GM21381 (cell line): ENCODE data around the gene AHRR.
"Not testable (repeated sequence)": the region's sequence is repeated elsewhere in the genome, so short reads cannot be mapped to it uniquely, and the experiment has no call there.

ENCODE experiments used
- ATAC-seq: cut with Tn5 transposase; IDR thresholded peaks from one replicate; pipeline ENCODE4 v1.9.1; 2021; ENCODE audit warnings: mild to moderate bottlenecking, moderate library complexity; ENCODE audit not compliant: unreplicated experiment

The AHRR gene

DNA sequence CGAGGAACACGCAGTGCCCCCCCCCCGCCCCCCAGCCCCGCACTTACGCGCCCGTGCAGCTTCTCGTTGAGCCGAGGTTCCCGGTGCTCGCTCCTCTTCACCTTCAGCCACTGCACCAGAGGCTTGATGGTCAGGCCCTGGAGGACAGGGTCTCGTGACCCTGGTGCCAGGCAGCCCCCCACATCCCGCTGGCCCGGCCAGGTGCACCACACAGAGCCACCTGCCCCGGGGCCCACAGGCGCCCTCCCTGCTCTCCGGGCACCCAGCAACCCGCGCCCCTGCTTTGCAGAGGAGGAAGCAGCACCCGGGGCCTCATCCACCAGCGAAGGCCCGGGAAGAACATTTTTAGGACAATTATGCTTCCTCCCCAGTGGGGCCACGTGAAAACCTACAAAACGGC lies 160.5 kb downstream of the AHRR start:
- ATAC-seq: no peak

DNA sequence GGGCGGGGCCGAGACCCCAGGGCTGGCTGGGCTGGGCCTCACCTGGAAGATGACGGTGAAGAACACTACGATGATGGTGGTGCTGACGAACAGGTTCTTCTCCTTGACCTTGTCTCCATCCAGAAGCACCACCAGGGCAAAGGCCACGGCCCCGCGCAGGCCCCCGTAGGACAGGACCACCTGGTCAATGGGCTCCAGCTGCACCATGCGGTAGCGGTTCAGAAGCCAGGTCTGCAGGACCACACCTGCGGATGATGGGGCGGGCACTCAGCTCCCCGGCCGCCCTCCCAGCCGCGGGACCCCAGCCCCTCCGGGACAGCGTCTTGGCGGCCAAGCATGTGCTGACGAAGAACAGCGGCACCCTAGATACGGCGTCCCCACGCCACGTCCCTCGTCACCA lies 161.0 kb downstream of the AHRR start:
- no peak for ATAC-seq

DNA sequence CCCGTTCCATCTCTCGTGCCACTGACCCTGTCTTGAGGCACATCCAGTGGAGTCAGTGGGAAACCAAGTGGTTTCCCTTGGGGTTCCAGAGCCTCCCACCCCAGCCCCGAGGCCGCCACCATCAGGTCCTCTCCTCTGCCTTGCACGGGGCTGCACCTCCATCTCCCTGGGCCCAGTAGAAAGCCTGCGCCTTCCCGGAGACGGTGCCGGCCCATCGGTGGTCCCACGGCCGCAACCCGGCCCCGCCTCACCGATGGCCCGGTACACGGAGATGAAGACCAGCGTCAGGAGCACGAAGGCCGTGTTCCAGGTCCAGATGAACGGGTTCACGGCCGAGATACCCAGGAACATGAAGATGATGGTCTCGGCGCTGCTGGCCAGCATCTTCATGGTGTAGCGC lies 161.5 kb downstream of the AHRR start:
- no peak for ATAC-seq

- no peak for ATAC-seq
Measured at GRCh38 chr5:483434-484140, 162.1 kb downstream of the AHRR start.

DNA sequence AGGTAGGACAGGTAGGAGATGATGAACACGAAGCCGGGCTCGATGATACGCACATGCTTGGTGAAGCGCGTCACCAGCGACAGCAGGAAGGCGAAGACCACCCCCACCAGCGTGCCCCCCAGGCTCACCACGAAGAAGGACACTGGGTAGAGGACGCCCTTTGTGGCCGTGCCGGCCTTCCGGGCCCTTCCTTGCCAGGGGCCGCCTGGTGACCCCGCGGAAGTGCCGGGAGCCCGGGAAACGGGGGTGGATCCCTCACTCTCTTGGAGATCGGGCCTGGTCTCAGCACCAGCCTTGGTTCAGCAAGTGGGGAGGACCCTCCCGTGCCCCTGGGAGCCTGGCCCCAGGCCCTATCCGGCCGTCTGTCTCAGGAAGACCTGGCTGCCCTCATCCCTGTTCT lies 163.0 kb downstream of the AHRR start:
- ATAC-seq: no peak

- ATAC-seq: no peak
Measured at GRCh38 chr5:485113-485945, 163.8 kb downstream of the AHRR start.

DNA sequence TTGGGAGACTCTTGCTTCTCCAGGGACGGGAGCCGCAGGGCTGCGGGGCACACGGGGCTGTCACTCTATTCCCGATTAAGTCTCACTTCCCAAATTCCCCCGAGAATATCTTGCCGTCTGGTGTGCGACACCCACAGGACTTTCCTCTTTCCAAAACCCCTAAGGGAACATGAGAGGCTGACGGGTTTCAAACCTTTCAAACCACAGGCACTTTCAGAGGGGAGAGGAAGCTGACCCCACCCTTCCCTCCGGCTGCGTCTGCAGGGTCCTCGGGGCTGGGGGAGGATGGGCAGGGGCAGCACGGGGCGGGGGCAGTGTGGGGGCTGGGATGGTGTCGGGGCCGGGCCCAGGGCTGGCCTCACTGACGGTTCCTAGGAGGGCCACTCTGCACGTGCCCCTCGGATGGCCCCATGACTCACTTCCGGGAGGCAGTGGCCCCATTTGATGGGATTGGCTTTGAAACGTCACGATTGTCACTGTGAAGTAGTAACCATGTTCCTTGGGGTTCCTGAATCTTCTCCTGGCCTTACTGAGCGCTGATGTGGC lies 164.5 kb downstream of the AHRR start:
- no peak for ATAC-seq

DNA sequence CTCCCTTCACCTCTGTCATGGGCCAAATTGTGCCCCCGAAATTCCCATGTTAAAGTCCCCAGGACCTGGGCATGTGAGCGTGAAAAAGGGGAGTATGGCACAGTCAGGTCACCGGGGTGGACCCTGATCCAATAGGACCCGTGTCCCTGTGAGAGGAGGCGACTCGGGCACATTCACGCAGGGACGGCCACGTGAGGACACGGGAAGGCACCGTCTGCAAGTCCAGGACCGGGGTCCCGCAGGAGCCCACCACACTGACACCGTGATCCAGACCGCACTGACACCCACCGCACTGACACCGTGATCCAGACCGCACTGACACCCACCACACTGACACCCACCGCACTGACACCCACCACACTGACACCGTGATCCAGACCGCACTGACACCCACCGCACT lies 165.1 kb downstream of the AHRR start:
- not testable (repeated sequence) for ATAC-seq
